Measurements from ENCODE around the gene GART. TPM values are rescaled to one million over a fixed set of nuclear protein-coding genes. Genes with fewer than 3 reads are reported as not detected.

The GART gene
- total RNA-seq, 1 experiment from 2014 or later: 162 TPM

GRCh38 chr21:33551664-33552063, 9.7 kb upstream of the GART start:
- no peak overlapping the region for H2BK15ac ChIP-seq (ENCODE audit: low read depth, low read length)
- no peak overlapping the region for H2BK12ac ChIP-seq (ENCODE audit: insufficient read length, low read depth, low read length)
- no peak overlapping the region for H2BK5ac ChIP-seq (ENCODE audit: insufficient read length, low read length)
- H4K20me1 ChIP-seq (ENCODE audit: control insufficient read depth, insufficient read depth, insufficient read length): no peaks in the 10 kb centered on the region
- H3K79me2 ChIP-seq (ENCODE audit: insufficient read depth, low read length): peaks cover 39% of the 10 kb centered on the region; the same call in 1 of the 2 replicates
- H3K9ac ChIP-seq (ENCODE audit: extremely low read depth, insufficient read length, low read length): no peak overlapping the region
- no peak overlapping the region for H4K91ac ChIP-seq (ENCODE audit: insufficient read length, low read depth, low read length)
- Mint-ChIP-seq H3K27ac (no peak overlapping the region), H3K9me3 (no peaks in the 10 kb centered on the region), H3K4me1 (peaks cover 4 to 5% of the 10 kb centered on the region in 2 experiments; a peak in 2 of 4 replicates), H3K36me3 (ENCODE audit: insufficient read depth in 1 of 3, low read depth in 3 of 3) (peaks cover 75 to 96% (median 94%) of the 10 kb centered on the region in 3 experiments), H3K4me3 (no peak overlapping the region), H3K27me3 (ENCODE audit: low read depth) (no peaks in the 10 kb centered on the region)
- H3K4me2 ChIP-seq (ENCODE audit: insufficient read depth, insufficient read length, low read length): no peak overlapping the region
- H3K79me1 ChIP-seq (ENCODE audit: insufficient read depth, low read depth, low read length, poor library complexity, severe bottlenecking): peaks cover 13% of the 10 kb centered on the region
- no peaks in the 10 kb centered on the region for H3K23me2 ChIP-seq (ENCODE audit: insufficient read length, low read depth, low read length, poor library complexity, severe bottlenecking)
- no peak overlapping the region for H3K27ac ChIP-seq (ENCODE audit: insufficient read length, low read depth, low read length)
- TF ChIP-seq CTCF (conservative IDR thresholded peaks at IDR 0.05): no peak
- H3K4ac ChIP-seq (ENCODE audit: low read depth, low read length): no peak overlapping the region
- no peak overlapping the region for H4K5ac ChIP-seq (ENCODE audit: insufficient read length, low read depth, low read length)
- H3K27me3 ChIP-seq (ENCODE audit: insufficient read depth, low read length): no peaks in the 10 kb centered on the region
- H2AFZ ChIP-seq (ENCODE audit: low read length): no peak overlapping the region
- H2AK5ac ChIP-seq (ENCODE audit: insufficient read length, low read length): no peak overlapping the region
- no peak overlapping the region for H3K23ac ChIP-seq (ENCODE audit: insufficient read length, low read depth, low read length)
- no peak overlapping the region for H3K18ac ChIP-seq (ENCODE audit: insufficient read length, low read depth, low read length)
- H2BK20ac ChIP-seq (ENCODE audit: low read depth, low read length, poor library complexity, severe bottlenecking): no peak overlapping the region
- no peaks in the 10 kb centered on the region for H3K4me1 ChIP-seq (ENCODE audit: insufficient read depth, low read length)
- no peak for DNase-seq
- H4K8ac ChIP-seq (replicated peaks; ENCODE audit: insufficient read length, low read depth, low read length): no peak overlapping the region
- H3K14ac ChIP-seq (ENCODE audit: insufficient read depth, low read length): no peak overlapping the region
- no peak overlapping the region for H3T11ph ChIP-seq (ENCODE audit: low read length)
- no peaks in the 10 kb centered on the region for H3K9me3 ChIP-seq (ENCODE audit: control insufficient read depth, low read depth, low read length)
- no peak overlapping the region for H3K56ac ChIP-seq (ENCODE audit: insufficient read length, low read depth, low read length)
- WGBS (ENCODE audit: extremely low coverage, insufficient read length, low lambda C conversion rate): no CpG with 5 or more reads among the region's 2 CpGs
- no peak overlapping the region for H2BK120ac ChIP-seq (ENCODE audit: low read depth, low read length, poor library complexity, severe bottlenecking)
